CD4-positive, alpha-beta T cell treated with Interleukin-6 for 4 hours (primary cell): Measurements from ENCODE around the gene ANKRD60.

Experiments
- DNase-seq: peaks from one replicate; pipeline ENCODE4 v3.0.0-alpha.2; 2020; ENCODE audit warnings: mixed read lengths

ANKRD60 gene

DNA sequence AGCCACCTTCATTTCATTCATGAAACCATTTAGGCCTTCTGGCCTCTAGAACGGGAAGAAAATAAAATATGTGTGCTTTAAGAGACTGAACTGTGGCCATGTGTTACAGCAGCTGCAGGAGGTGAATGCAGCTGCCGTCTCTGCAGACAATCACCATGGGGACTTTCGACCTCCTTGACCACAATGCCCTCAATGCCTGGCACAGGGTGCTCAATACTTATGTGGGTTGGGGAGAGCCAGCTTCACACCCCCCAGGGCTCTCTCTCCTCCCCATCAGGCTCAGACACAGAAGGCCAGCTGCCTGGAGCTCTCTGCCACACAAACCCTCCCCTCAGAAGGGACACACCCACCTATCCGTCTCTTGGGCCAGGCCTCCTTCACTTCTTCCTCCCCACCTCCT is 43.5 kb downstream of the ANKRD60 start:
- no peak for DNase-seq

DNA sequence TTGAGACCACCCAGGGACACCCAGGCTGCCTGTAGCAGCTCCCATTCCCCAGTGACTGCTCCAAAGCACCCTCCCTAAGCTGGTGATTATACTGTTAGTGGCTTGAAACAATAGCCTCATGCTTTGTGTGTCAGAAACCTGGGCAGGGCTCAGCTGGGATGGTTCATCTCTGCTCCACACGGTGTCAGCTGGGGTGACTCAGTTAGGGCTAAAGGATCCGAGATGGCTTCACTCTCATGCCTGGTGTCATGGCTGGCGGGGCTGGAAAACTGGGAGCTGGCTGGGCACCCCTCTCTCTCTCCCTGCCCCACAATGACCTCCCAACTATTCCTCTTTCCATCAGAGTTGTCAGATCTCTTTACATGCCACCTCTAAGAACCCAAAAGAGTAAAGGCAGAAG is 44.4 kb downstream of the ANKRD60 start:
- no peak for DNase-seq

DNA sequence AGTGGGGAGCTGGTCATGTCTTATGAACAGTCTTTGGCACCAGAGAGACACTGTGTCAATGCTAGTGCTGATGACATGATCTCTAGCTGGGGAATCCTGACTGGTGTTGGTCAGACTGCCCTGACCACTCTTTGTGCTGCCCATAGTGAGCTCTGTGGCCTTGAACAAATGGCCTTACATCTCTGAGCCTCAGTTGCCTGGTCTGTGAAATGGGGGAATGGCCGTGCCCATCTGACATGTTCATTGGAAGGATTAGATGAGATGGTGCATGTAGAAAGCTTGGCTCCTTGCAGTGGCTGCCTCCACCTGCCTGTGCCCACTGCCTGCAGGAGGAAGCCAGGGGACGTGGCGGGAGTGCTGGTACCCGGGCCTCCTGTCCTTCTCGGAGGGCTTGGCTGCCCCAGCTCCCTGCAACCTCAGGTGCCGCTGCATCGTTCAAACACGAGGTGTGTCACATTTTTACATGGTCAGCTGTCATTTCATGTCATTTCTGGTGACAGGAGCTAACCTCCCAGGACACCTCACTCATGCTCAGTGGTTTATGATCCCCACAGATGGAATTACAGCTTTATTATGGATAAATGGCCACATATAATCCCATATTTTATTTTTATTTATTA is 45.8 kb downstream of the ANKRD60 start:
- no peak for DNase-seq

DNA sequence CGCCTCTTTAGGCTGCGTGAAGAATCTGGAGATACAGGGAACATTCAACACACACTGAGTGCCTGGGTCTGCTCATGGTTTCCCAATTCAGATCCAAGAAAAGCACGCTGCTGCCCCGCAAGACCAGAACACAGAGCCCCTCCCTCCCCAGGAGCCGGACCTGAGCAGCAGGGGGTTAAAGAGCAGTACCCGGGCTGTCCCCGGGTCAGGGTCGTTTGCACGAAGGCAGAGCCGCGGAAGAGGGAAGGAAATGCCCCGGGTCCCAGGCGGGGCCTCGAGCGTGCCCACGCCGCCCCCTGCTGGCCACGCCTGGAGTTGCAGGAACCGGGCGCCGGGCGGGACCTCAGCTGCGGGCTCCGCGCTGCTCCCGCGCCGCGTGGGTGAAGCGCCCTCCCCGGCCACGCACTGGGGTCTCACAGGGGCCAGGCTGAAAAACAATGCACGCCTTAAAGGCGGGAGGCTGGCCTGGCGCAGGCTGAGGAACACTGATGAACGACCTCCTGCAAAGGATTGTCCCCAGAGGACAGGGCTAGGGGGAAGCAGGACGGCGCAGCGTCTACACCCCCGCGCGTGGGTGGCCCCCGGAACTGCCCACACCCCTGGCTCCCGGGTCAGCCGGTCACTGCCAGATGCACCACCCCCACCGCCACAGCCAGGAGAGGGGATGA is 48.9 kb downstream of the ANKRD60 start:
- DNase-seq, result peak; percentile 72

DNA sequence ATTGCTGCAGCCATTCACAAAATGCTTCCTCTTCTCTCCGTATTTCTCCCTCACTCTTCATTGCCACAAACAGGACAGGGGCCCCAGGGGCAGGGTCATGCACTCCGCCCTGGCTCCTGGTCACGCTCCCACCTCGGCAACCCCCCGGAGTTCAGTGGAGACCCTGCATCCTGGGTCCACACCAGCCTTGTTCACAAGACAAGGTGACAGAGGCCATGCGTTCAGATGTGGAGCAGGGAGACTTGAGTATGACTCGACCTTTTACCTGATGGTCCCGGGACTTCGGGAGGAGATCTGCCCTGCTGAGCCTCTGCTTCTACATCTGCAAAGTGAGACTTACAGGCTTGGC is 49.4 kb downstream of the ANKRD60 start:
- no peak for DNase-seq

DNA sequence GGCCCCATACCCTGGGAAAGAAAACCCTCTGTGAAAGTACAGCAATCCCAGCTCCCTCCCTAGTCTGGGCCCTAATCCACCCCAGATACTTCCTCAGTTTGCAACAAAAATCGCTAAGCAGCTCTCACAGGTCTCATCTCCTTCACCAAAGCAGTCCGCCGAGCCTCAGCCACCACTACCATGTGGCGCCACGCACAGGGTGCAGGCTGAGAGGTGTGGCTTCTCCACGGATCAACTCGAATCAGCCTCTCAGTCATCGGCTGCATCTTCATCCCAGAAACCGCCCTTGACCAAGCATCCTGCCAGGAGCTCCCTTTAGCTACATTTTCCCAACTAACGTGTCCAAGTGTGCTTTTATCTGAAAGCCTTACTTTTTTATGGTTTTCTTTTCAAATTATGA is 50.7 kb downstream of the ANKRD60 start:
- DNase-seq, result no peak

DNA sequence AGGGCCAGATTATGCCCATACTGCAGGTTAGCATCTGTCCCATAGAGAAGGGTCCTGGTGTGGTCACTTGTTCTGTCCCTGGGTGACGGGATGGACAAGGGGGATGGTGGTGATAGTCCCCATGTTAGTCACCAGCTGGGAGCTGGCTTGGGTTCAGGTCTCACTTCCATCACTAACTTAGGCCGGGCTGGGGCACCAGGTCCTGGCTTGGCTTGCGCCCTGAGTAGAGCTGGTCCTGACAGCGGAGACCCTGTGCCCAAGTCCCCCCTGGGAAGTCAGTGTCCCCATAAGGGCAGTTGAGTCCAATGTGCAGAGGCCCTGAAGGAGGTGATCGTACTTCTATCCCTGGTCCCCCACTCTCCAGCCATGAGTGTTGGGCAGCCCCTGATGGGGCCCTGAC is 52.6 kb downstream of the ANKRD60 start:
- DNase-seq, result no peak

DNA sequence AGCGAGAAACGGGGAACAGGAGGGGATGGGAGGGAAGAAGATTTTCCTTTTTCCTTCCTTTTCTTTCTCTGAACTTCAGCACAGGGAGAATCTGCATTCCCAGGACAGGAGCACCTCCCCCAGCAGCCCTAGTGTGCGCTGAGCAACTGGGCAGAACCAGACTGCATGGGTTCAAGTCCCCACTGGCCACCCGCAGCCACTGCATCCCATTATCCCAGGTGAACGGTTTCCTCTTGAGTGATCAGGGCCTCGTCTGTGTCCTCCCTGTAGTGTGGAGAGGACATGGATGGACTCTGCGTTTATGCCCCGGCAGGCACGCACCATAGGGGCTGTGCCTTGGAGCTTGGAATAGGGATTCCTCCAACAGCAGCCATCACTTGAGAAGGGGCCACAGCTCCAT is 53.0 kb downstream of the ANKRD60 start:
- no peak for DNase-seq

DNA sequence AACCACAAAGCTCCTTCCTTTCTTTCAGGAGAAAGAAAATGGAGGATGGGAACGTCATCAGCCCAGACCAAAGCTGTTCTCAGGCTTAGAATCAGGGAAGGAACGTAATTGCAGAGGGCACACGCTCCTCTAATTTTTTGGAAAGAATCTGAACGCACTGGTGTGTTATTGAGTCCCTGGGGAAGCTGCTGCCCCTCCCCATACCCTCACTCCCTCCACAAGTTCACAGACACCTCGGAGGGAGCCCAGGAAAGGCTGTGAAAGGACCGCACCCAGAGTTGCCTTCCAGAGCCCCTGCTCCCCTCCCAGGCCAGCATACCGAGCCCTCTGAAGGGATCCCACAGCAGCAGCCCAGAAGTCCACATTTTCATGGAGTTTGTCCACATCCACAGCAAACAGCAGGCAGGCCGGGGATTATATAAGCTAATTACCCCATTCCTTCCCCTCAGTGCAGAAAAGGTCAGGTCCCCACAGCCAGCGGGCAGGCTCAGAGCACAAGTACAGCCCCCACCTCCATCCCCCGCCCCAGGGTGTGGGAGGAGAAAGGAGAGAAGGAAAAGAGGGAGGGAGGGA is 53.7 kb downstream of the ANKRD60 start:
- no peak for DNase-seq

DNA sequence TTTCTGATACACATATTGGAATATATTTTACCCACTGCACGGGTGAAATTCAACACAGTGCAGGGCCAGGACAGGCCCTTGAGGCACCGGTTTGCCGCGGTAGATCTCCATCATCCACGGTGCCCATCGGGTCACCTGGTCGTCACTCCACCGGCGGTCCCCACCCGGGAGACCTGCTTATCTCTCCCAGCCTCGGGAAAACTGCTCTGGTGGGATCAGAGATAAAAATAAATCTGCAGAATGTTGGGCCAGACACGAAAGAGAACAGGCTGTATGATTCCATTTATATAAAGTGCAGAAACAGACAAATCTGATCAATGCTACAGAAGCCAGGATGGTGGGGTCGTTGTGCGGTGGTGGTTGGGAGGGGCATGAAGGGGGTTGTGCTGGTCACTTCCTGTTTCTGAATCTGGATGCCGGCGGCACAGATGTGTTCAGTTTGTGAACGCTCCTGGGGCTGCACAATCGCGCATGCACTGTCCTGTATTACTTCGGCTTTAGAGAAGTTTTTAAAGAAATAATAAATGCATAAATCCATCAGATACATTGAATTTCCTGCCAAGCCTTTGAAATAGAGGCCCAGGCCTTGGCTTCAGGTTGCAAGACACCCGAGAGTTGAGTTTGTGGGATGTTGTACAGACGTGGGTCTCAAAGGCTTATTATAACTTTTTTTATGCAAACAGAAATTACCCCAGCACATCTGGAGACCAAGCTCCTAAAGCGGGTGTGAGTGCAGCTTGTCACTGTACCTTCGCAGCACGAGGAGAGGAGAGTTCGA is 54.3 kb downstream of the ANKRD60 start:
- peak; percentile 3 for DNase-seq

DNA sequence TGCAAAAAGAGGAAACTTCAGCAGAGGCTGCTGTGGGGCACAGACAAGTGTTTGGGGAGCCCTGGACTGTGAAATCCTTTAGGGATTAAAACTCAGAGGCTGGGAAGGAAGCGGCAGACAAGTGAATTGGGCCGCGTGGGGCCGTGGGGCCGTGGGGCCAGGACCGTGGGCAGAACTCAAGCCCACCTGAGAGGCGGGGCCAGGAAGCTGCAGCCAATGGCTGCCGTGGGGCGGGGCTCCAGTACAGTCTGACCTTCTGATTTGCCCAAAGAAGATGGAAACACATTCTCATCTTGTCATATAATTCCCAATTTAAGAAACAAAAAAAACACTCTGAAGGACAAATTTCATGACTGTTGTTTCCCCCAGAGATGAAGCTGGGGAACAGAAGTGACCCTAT is 55.4 kb downstream of the ANKRD60 start:
- DNase-seq, result no peak

DNA sequence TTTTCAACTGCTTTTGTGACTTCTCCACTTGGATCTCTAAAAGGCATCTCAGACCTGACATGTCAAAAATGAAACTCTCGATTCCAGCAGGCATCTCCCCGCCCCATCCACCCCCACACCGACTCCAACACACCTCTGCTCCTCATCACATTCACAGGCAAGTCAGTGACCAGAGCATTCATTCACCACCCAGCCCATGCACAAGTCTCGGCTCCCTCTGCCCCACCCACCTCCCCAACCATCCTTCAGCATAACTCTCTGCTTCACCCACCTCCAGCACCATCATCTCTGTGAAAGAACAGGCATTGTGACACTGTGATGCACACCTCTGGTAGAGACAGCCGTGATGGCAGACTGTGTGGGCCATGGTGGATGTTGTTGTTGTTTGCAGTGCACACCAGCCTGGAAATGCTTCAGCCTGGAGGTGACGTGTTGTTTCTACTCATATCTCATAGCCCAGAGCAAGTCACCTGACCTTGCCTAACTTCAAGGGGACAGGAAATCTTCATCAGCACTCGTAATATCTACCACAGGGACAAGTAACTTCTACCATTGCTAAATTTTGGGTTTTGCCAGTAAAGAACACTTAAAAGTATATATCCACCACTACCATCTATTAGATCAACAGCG is 56.5 kb downstream of the ANKRD60 start:
- DNase-seq, result no peak

DNA sequence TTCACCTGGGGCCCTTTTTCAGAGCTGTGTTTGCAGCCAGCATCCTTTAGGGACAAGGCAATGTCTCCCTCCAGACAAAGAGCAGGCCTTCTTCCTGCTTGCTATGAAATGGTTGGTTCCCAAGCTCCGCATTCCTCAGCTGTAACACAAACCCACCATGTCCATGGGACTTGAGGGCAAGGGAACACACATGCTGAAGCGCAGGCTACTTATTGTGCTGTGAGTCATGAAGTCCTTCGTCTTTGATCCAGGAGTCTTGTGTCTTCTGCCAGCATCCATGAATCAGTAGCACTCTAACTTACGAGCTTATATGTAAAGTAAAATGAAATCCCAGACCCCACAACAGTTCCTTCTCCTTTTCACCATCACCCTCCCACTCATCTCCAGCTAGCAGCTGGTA is 59.0 kb downstream of the ANKRD60 start:
- DNase-seq, result no peak

DNA sequence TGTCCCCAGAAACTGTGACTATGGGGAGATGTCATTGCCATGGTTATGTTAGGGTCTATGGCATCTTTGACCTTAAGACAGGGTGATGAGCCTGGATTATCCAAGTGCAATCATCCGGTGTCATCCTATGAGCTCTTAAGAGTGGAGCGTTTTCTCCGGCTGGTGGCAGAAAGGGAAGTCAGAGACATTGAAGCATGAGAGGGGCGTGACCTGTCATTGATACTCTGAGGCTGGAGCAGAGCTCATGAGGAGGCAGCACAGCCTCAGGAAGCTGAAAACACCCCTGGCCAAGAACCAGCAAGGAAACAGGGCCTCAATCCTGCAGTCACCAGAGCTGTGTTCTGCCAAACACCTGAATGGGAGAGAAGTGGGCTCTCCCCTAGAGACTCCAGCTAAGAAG is 59.6 kb downstream of the ANKRD60 start:
- DNase-seq, result no peak

DNA sequence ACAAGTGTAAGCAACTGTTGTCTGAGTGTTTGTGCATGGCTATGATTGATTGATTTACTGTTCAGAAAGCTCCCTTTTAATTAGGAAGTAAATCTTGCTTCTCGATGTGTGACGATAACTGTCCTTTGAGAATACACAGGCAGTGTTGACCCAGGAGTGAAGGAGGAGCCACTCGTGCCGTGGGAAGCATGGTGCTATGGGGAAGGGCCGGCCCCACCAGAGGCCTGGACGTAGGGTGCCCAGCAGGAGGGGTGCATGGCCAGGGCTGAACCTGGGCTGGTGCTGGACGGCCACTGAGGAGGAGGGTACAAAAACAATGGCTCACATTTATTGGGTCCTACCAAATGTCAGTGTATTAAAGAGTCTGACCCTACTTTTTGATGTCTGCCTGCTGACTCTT is 60.7 kb downstream of the ANKRD60 start:
- no peak for DNase-seq
